ENCODE measurements around the gene SBSN. TPM values are rescaled to one million over a fixed set of nuclear protein-coding genes. Genes with fewer than 3 reads are reported as not detected.

SBSN gene
- total and polyA plus RNA-seq, 10 of the 15 experiments (the other 5 are each of a cell fraction or from before 2014, with no cell fraction given): 0.09 TPM; not detected in 9

DNA sequence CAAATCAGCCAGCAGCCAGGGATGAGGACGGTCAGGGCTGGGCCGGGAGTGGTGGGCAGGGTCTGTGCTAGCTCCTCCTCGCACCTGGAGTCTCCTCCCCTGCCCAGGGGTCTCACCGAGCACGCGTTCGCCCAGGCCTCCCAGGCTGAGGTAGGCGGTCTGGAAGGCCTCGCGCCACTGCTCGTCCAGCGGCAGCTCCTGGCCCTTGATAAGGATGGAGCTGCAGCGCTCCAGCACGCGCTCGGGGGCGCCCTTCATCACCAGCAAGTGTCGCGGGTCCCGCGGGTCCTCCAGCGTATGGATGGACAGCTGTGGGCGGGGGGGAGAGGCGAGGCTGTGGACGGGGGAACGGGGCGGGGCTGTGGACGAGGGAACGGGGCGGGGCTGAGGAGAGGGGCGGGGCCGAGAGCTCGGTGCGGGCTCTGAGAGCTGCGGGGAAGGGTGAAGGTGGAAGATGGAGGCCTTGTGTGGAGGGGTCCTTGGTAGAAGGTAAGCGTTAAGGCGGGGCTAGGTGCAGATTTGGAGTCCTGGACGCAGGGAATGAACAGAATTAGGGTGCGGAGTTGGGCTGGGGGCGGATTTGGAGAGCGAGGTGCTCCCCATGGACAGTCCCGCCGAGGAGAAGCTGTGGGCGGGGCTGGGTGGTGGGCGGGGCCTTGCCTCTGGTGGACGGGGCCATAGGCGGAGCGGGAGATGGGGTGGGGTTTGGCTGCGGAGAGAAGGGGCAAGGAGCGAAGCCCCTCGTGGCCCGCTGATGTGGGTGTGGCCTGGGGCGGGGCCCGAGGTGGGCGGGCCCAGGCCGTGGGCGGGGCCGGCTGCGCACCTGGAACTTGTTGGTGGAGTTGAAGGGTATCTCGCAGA is 29.7 kb upstream of the SBSN start:
- POLR2A ChIA-PET: interaction anchor here (0.6 to 1.1 kb wide), 2 partner anchors 10 to 134 kb away, joined by 3 to 4 read pairs; no protein-coding TSS in a partner anchor
- H3K79me2 ChIP-seq (ENCODE audit: control insufficient read depth, insufficient read depth, low read length): no peaks in the 10 kb centered on the region
- H3K4me1 ChIP-seq (ENCODE audit: control insufficient read depth, insufficient read depth, low read length): peaks cover 30% of the 10 kb centered on the region
- no peak overlapping the region for H3K27ac ChIP-seq (ENCODE audit: control insufficient read depth, insufficient read depth)
- WGBS (ENCODE audit: insufficient coverage, insufficient replicate concordance, low lambda C conversion rate, missing lambda C conversion rate): 46% methylated on average over 32 of the region's 60 CpGs
- no TSS peak for BruUV-seq (replicated peaks)
- H3K4me2 ChIP-seq (ENCODE audit: control insufficient read depth, insufficient read depth): peak overlapping the region; percentile 90
- no peak for FAIRE-seq
- RAD21 ChIA-PET (ENCODE audit: unreplicated experiment): no interaction called here
- SMC1A ChIA-PET (ENCODE audit: uncharacterized antibody, unreplicated experiment): no interaction called here
- in situ Hi-C loops (cut with MboI) (no loop called here), intact Hi-C loops (cut with micrococcal nuclease; ENCODE audit: unreplicated experiment) (no loop called here)
- no peaks in the 10 kb centered on the region; a peak in 1 of 4 replicates for H3K36me3 ChIP-seq (ENCODE audit: control insufficient read depth in 2 of 2, insufficient read depth in 2 of 2, low read length in 1 of 2)
- peak; percentile 40 for ATAC-seq
- H3K9ac ChIP-seq (ENCODE audit: control insufficient read depth, insufficient read depth, low read length): no peak overlapping the region
- no peaks in the 10 kb centered on the region; a peak in 2 of 4 replicates for H3K27me3 ChIP-seq (replicated peaks in 1 of 2; ENCODE audit: control insufficient read depth in 2 of 2, insufficient read depth in 2 of 2, low read length in 1 of 2)
- peak overlapping the region; percentile 36; the same call in 1 of the 2 replicates for H3K4me3 ChIP-seq
- 0 out of 2 replicates have a peak, but pooled peaks have one; percentile 70 for TF ChIP-seq NFXL1 (IDR thresholded peaks at IDR 0.05; ENCODE audit: borderline replicate concordance)
- TF ChIP-seq, protein P1, sequence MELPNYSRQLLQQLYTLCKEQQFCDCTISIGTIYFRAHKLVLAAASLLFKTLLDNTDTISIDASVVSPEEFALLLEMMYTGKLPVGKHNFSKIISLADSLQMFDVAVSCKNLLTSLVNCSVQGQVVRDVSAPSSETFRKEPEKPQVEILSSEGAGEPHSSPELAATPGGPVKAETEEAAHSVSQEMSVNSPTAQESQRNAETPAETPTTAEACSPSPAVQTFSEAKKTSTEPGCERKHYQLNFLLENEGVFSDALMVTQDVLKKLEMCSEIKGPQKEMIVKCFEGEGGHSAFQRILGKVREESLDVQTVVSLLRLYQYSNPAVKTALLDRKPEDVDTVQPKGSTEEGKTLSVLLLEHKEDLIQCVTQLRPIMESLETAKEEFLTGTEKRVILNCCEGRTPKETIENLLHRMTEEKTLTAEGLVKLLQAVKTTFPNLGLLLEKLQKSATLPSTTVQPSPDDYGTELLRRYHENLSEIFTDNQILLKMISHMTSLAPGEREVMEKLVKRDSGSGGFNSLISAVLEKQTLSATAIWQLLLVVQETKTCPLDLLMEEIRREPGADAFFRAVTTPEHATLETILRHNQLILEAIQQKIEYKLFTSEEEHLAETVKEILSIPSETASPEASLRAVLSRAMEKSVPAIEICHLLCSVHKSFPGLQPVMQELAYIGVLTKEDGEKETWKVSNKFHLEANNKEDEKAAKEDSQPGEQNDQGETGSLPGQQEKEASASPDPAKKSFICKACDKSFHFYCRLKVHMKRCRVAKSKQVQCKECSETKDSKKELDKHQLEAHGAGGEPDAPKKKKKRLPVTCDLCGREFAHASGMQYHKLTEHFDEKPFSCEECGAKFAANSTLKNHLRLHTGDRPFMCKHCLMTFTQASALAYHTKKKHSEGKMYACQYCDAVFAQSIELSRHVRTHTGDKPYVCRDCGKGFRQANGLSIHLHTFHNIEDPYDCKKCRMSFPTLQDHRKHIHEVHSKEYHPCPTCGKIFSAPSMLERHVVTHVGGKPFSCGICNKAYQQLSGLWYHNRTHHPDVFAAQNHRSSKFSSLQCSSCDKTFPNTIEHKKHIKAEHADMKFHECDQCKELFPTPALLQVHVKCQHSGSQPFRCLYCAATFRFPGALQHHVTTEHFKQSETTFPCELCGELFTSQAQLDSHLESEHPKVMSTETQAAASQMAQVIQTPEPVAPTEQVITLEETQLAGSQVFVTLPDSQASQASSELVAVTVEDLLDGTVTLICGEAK (IDR thresholded peaks at IDR 0.05; ENCODE audit: borderline replicate concordance): no peak
- peak overlapping the region; percentile 55 for H2AFZ ChIP-seq (ENCODE audit: control insufficient read depth, low read depth, low read length)
- DNase-seq (ENCODE audit: low read depth, low spot score): no peak
- CTCF ChIA-PET: interaction anchor here (0.6 to 1.8 kb wide), 5 partner anchors 9 to 143 kb away, joined by 3 to 5 read pairs (median 4); partner anchors contain the start of gene ETV2
- no peaks in the 10 kb centered on the region; the same call in 2 of the 3 replicates for H3K9me3 ChIP-seq (replicated peaks; ENCODE audit: control insufficient read depth, insufficient read depth, low read length)
- no peaks in the 10 kb centered on the region for H4K20me1 ChIP-seq (ENCODE audit: control insufficient read depth, insufficient read depth)

Data from GM12878 (cell line).